ENCODE measurements around the gene DIDO1. TPM values are rescaled to one million over a fixed set of nuclear protein-coding genes. Genes with fewer than 3 reads are reported as not detected.

DIDO1 gene
- total RNA-seq, 4 donors from 2014 or later, result 40.6 to 64.4 (median 54.1) TPM

DNA sequence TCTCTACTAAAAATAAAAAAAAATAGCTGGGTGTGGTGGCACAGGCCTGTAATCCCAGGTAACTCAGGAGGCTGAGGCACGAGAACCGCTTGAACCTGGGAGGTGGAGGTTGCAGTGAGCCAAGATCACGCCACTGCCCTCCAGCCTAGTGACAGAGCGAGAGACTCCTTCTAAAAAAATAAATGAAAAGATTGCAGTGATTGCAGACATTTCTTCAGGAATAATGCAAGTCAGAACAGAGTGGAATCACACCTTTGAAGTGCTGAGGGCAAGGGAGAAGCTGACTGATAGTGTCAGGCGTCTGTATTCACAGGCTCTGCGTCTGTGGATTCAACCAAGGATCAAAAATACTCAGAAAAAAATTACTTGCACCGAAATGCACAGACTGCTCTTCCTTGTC lies 62.1 kb downstream of the DIDO1 start:
- DNase-seq (ENCODE audit: low spot score) (no peak), ATAC-seq (ENCODE audit: low FRiP score) (no peak)
- TF ChIP-seq, protein P1, sequence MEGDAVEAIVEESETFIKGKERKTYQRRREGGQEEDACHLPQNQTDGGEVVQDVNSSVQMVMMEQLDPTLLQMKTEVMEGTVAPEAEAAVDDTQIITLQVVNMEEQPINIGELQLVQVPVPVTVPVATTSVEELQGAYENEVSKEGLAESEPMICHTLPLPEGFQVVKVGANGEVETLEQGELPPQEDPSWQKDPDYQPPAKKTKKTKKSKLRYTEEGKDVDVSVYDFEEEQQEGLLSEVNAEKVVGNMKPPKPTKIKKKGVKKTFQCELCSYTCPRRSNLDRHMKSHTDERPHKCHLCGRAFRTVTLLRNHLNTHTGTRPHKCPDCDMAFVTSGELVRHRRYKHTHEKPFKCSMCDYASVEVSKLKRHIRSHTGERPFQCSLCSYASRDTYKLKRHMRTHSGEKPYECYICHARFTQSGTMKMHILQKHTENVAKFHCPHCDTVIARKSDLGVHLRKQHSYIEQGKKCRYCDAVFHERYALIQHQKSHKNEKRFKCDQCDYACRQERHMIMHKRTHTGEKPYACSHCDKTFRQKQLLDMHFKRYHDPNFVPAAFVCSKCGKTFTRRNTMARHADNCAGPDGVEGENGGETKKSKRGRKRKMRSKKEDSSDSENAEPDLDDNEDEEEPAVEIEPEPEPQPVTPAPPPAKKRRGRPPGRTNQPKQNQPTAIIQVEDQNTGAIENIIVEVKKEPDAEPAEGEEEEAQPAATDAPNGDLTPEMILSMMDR (IDR thresholded peaks at IDR 0.05), result no peak

DNA sequence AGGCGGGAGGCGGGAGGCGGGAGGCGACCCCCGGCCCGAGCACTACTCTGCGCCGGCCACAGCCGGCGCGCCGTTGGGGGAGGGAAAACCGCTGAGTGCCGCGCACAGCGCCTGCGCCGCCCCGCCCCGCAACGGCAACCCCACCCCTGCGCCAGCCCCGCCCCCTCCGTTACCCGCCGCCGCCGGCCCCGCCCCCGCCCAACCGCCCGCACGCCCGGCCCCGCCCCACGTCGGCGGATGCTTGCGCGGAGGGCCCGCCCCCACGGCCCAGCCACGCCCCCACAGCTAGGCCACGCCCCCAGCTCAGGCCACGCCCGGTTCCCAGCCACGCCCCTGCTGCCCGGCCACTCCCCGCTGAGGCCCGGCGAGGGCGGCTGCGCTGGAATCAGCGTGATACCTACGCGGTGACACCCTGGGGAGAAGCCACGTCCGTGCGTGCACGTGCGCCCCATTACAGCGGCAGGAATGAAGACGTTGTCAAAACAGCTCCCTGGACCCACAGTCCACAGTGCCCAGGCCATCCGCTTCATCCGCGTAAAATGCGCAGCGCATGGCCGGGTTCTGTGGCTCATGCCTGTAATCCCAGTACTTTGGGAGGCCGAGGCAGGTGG lies 64.5 kb downstream of the DIDO1 start, which contains the start of gene TCFL5:
TCFL5 (minus strand) TSS at position 97 of the 611 bp plus-strand sequence. CDS start 152 bp downstream, outside the sequence.
- peak; percentile 92 for ATAC-seq (ENCODE audit: low FRiP score)
- DNase-seq (ENCODE audit: low spot score), result peak; percentile 93
- TF ChIP-seq, protein P1 (IDR thresholded peaks at IDR 0.05), result no peak

DNA sequence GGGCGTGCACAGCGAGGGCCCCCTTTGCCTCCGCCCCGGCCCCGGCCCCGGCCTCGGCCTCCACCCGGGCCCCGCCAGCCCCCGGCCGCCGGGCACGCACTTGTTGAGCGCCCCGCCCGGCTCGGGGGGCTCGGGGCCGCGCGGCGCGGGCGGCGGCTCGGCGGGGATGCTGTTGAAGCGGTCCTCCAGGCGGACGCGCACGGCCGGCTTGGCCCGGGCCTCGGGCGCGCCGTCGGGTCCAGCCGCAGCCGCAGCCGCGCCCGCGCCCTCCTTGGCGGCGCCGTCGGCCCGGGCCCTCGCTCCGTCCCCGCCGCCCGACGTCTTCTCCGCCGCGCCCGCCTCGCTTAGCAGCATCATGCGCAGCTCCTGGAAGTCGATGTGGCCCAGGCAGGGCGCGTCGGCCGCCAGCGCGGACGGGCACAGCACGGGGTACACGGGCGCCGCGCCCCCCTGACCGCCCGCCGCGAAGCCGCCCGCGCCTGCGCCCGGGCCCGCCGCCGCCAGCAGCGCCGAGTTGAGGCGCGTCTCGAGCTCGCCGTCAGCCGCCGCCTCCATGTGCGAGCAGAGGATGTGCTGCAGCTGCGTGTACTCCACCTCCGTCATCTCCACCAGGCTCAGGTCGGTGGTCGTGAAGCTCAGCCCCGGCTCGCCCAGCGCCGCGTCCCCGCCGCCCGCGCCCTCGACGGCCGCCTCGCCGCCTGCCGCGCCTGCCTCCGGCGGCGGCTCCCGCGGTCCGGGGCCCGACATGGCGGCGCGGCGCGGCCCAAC lies 65.2 kb downstream of the DIDO1 start:
- ATAC-seq (ENCODE audit: low FRiP score) (peak; percentile 31), DNase-seq (ENCODE audit: low spot score) (no peak)
- TF ChIP-seq, protein P1 (IDR thresholded peaks at IDR 0.05), result no peak

DNA sequence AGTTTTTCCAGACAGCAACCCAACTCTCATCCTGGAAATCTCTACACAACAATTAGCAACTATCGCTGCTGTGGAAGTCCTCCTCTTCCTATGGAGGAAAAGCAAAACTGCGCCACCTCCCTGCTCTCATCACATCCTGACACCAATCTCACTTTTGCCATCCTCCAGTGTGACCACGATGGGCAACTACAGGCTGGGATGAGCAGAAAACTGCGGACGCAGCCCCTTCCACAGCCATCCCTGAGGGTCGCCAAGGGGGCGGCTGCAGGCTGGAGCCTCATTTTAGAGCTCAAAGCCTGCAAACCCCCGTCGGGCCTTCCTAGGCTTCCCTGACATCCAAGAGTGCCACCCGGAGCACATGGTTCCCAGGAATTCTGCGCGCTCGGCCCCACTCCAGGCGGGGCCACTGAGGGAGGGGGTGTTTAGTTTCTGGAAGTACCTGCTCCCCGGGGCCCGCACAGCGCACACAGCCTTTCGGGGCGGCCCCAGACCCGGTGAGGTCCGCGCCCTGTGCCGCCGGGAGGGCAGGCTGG lies 65.8 kb downstream of the DIDO1 start:
- no peak for DNase-seq (ENCODE audit: low spot score)
- ATAC-seq (ENCODE audit: low FRiP score), result no peak
- TF ChIP-seq, protein P1 (IDR thresholded peaks at IDR 0.05), result no peak

DNA sequence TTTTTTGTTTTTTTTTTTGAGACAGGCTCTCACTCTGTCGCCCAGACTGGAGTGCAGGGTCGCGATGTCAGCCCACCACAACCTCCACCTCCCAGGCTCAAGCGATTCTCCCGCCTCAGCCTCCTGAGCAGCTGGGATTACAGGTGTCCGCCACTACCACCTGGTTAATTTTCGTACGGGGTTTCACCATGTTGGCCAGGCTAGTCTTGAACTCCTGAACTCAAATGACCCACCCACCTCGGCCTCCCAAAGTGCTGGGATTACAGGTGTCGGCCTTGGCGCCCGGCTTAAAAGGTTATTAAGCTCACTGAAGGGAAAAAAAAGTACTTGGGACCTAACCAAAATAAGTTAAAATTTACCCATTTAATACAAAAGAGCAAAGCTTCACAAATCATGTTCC lies 66.6 kb downstream of the DIDO1 start:
- DNase-seq (ENCODE audit: low spot score) (no peak), ATAC-seq (ENCODE audit: low FRiP score) (no peak)
- TF ChIP-seq, protein P1 (IDR thresholded peaks at IDR 0.05), result no peak

DNA sequence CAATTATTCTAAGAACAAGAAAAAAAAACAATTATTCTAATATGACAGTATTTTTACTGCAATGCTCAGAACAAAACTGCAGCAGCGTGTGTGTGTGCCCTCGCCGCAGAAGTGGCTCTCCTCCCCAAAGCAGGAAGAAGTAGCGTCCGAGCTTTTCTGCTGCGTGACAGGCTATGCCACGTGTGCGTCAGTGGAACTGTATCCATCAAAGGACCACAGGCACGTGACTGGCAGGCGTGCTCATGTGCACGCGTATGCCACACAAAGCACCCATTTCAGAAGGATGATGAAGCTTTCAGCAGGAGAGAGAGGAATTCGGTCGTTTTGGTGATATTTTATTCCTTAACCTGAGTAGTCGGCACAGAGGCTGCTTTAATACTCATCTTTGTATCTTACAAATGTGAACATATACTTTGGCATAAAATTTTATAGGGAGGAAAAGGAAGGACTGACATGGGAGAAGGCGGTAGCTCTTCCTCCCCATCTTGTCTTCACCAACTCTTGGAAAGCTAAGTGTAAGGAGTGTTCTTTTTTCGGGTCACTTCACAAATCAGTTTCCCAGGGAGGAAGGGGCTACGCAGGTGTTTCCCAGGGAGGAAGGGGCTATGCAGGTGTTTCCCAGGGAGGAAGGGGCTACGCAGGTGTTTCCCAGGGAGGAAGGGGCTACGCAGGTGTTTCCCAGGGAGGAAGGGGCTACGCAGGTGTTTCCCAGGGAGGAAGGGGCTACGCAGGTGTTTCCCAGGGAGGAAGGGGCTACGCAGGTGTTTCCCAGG lies 68.1 kb downstream of the DIDO1 start:
- DNase-seq (ENCODE audit: low spot score) (no peak), ATAC-seq (ENCODE audit: low FRiP score) (no peak)
- TF ChIP-seq, protein P1 (IDR thresholded peaks at IDR 0.05), result no peak
